ENCODE data around the gene GOLGA3.

The GOLGA3 gene

DNA sequence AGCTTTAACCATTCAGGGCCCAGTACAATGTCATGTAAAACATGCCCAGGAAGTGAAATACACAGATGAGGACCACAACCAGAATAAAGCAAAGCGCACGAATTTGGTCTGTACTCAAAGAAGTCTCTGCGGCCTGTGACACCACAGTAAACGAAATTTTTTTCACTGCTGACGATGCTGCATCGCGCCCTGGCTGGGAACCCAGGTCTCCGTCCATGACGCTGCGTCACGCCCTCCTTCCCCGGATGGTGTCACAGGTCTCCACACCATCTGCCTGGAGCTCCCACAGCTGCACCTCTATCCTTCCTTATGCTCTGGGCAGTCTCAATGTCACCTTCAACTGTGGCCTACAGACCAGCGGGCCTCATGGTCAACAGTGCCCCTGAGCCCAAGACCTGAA is 84.8 kb downstream of the GOLGA3 start:
- no peak for DNase-seq (ENCODE audit: low spot score)

DNA sequence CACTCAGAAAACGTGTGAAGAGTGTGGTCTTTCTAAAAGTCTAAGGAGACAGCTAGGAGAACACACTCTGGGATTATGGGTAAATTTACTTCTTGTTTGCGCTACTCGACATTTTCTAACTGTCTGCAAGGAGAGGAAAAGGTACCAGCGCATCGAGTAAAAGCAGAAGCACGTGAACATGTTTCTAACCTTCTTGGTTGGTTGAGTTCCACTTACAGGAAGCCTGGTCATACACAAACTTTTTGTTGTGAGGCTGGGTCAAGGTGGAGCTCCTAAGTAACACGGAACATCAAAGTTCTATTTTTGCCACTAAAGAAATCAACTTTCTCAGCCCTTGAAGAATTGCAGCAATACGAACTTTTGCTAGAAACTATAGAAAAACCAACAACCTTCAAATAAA is 87.0 kb downstream of the GOLGA3 start:
- DNase-seq (ENCODE audit: low spot score): no peak

DNA sequence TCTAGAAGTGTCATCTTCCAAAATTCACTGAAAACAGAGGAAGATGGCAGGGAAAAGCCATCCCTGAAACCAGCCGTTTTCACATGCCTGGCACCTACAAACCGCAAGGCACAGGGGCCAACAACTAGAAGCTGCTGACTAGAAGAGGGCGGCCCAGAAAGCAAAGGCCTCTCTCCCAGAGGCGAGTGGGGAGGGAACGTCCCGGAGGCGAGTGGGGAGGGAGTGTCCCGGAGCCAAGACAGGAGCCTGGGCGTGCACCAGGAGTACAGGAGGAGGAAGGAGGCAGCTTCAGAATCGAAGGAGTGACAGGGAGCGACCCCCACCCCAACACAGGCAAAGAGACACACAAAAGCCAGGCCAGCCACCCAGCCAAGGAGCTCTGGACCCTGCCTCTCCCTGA is 88.0 kb downstream of the GOLGA3 start:
- DNase-seq (ENCODE audit: low spot score): no peak

DNA sequence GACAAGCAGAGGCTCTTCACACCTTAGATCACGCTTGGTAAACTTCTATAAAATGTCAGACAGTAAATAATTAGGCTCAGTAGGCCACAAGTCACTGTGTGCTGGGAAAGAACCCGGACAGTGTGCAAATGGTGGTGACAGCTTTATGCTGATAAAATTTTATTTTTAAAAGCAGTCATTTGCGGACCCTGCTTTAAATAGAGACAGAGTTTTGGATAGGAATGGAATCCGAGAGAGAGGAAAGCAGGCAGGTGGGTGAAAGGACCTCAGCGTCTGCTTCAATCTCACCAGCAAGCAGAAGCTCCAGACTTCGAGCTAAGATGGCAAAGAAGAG is 88.4 kb downstream of the GOLGA3 start:
- DNase-seq (ENCODE audit: low spot score): no peak

DNA sequence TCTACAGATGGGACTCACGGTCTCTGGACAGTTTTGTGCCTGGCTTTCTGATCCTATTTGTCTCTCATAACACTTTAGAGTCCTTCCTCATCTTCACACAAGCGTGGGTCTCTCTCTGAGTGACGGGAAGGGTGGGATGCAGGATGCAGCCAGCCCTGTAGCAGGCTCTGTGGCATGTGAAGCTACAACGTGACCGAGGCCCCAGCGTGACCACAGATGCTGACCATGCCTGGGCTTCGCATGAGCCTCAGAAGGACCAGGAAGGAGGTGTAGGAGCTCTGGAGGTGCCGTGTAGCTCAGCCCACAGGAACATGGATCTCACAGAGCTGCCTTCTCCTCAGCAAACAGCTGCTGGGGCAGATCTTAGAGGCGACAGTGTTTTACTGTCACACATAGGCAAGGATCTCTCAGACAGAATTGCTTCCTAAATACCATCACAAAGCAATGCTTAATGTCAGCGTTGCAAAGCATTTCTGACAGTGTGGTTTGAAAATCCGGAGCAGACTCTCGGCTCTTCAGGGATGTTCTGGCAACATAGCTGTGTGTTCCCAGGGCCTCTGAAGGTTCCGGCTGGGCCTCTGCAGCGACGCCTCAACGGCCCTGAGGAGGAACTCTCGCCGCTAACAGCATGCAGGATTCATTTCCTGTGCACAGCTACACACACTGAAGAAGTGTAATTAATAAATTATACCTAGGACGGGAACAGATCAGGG is 88.9 kb downstream of the GOLGA3 start:
- DNase-seq (ENCODE audit: low spot score): no peak

DNA sequence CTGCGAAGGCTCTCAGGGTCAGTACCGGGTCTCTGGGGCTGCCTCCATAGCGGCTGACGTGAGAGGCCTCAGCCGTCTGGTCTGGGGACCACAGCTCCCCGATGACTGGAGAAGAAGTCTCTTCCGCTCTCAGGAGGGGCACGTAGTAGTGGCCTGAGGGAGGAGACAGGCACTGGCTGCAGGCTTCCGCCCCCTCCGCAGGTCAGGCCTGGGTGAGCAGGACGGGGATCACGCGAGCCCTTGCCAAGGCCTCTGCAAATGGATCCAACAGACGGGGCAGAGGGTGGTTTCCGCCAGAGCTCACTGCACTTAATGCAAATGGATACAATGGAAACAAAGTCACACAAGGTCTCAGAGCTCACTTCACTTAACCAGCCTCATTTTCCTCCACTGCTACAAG is 91.8 kb downstream of the GOLGA3 start:
- DNase-seq (ENCODE audit: low spot score): no peak

DNA sequence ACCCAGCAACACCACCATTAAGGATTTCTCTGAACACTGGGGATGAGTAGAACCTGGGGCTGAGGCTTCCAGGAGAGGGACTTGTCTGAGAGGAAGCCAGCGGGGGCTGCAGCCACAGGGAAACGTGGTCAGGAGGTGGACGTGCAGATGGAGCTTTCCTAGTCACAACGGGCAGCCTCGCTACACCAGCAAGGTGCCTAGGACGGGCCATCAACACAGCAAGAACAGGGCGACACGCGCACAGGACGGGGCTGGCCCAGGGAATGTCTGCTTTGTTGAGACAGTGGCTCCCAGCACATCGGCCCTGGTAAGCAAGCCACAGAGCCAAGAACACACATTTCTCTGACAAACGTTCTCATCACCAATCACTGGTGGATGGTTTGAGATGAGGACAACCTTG is 92.3 kb downstream of the GOLGA3 start:
- DNase-seq (ENCODE audit: low spot score): no peak

DNA sequence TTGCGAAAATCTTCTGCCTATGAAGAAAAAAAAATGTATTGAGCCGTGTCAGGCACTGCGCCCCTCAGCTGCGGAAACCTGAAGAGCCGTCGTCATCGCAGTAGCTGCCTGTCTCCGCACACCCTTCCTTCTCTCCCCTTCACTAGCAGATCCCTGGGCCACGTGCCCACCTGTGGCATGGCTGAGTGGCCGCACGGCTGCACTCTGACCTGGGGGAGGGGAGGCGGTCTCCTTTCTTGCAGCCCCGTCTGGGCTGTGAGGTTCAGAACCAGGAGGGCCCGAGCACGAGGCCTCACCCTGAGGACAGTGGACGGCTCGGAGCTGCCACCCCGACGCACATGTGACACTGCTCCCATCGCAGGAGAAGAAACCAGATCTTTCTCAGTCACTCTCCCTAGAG is 93.2 kb downstream of the GOLGA3 start:
- no peak for DNase-seq (ENCODE audit: low spot score)

DNA sequence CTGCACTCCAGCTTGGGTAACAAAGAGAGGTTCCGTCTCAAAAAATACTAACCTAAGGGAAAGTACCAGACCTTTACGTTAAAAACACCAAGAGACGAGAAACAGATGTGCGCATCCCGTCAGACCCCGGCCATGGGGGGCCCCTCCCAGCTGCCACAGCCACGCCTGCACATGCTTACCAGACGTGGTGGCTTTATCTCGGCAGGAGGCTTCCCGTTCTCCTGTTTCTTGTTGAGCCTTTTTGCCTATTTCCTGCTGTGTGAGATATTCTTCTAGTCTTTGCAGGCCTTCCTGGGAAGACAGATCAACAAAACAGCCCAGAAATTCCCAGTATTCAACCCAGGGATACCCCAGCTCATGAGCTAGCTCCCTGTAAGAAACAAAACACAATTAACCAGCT is 94.5 kb downstream of the GOLGA3 start:
- no peak for DNase-seq (ENCODE audit: low spot score)

DNA sequence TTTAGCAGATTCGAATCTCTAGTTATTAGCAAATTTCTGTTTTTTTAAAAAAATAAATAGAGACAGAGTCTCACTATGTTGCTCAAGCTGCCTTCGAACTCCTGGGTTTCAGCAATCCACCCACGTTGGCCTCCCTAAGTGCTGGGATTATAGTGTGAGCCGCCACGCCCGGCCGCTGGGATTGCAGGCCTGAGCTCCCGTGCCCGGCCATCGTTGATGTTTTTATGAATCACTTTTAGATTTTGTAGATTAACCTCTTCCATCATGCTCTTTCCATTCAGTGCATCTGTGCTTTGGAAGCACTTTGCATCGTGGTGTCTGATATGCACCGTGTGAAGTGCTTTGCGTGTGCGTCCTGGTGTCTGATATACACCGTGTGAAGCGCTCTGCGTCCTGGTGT is 97.1 kb downstream of the GOLGA3 start:
- no peak for DNase-seq (ENCODE audit: low spot score)

DNA sequence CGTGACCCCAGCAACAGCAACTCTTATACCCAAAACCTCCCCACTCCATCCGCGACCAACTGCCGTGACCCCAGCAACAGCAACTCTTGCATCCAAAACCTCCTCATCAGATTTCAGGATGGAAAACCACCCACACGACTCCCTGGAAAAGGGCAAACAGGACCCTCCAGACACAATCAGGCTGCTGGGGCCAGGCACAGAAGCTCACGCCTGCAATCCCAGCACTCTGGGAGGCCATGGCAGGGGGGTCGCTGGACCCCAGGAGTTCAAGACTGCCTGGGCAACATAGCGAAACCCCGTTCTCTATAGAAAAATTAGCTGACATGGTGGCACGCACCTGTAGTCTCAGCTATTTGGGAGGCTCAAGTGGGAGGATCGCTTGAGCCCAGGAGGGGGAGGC is 98.3 kb downstream of the GOLGA3 start:
- no peak for DNase-seq (ENCODE audit: low spot score)

DNA sequence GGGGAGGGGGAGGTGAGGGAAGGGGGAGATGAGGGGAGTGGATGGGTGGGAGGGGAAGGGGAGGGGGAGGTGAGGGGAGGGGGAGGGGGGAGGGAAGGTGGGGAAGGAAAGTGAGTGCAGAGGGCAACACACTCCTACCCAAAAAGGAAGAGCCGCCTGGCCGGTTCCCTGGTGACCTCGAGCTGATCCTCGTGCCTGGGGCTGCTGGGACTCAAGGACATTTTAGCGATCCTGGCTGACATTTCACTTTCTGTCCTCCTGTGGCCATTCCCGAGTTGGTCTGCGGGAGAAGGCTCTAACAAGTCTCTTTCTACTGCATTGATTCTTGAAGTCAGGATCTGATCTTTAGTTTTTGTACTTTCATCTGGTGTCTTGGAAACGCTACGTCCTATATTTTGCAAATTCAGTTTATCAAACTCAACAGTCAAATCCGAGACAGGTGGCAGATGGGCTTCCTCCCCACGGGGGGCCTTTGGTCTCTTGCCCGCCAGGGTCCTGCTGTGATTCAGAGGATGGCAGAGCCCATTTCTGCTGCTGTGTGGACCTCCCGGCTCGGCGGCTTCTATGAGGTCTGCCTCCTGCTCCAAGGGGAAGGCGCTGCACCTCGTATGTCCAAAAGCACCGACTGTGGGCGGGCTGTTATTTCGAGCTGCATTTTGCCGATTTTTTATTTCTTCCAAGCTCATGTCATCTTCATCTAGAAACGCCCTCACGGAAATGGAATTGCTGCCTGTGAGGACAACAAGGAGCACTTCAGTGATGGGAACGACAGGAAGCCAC is 98.9 kb downstream of the GOLGA3 start:
- no peak for DNase-seq (ENCODE audit: low spot score)

DNA sequence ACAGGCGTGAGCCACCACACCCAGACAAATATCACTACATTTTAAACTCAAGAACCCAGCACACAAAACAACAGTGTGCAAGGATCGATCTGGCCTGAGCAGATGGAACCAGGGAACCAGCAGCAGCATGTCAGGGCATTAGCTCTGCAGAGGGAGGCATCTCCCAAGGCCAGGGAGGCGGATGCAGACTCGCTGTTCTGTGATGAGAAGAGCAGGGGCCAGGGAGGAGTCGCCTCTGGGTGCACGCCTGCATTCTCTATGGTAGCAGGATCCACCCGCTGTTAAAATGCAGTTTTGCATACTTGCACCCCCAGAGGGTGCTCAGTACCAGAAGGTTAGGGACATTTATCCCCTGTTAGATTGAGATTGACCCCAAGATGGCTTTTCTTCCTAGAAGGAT is 100.2 kb downstream of the GOLGA3 start:
- DNase-seq (ENCODE audit: low spot score): no peak

DNA sequence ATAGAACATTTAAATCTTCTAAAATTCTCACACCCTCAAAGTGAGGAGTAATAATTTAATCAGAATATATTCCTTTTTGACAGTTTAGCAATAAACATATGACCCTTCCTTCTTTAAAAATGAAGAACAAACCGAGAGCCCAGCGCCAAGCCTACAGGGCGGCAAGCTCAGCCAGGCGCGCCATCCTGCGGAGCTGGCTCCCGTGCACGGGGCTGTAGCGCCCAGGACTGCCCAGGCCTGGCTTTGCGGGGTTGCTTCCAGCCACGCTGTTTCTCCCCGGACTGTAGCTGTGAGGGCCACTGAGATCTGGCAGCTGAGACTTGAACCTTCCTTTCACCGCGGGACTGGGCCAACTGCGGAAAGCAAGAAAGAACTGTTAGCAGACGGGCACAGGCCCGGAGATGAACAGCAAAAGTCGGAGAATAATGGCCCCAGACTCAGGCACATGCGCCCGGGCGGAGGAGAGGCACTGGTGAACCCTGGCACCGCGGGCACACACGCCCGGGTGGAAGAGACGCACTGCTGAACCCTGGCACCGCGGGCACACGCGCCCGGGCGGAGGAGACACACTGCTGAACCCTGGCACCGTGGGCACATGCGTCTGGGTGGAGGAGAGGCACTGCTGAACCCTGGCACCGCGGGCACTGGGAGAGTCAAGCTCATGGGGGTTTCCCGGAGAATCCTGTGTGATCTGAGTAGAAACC is 101.4 kb downstream of the GOLGA3 start:
- DNase-seq (ENCODE audit: low spot score): no peak

DNA sequence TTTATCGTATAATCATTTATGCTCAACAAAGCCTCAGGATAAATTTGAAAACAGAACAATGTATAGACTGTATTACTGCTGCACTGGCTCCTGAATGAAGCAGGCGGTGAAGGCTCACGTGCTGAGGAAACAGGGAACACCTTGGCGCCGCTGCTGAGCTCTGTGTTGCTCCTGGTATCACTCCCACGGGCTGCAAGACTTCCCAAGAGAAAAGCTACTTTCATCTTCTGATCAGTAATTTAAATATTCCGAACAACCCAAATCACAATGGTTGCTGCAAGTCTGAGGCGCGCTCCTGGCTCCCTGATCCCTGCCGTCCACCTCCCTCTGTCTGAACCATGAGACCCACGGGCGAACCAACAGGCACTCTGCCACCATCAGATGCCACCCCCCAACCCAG is 102.3 kb downstream of the GOLGA3 start:
- DNase-seq (ENCODE audit: low spot score): no peak

DNA sequence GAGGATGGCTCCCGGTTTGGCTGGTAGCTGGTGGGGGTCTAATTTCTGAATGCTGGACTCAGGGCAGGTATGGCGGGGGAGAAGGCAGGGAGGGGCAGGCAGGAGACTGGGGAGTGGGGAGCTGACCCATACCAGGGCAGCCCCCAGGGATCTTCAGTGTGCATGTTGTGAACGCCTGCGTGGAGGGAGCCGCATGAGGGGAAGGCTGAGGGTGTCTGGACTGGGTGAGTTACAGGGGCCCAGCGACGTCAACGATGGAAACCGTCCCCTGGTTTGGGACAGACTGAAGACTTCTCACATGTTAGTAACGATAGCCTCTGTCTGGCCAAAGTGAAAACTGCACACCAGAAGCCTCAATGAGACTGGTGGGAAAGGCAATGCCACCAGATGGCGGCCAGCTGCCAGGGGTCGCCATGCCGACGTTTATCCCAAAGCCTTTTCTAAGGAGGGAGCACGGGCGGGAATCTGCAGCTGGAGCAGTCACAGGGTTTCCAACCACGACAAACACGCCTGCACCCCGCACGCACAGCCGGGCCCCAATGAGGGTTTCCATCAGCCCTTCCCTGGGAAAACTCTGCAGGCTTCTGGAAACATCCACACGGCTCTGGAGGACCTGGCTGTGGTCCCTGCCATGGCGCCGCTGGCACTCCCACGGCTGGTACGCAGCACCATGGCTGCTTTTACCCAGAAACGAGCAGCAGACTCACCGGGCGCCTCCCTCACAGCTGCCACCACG is 104.0 kb downstream of the GOLGA3 start:
- DNase-seq (ENCODE audit: low spot score): no peak

DNA sequence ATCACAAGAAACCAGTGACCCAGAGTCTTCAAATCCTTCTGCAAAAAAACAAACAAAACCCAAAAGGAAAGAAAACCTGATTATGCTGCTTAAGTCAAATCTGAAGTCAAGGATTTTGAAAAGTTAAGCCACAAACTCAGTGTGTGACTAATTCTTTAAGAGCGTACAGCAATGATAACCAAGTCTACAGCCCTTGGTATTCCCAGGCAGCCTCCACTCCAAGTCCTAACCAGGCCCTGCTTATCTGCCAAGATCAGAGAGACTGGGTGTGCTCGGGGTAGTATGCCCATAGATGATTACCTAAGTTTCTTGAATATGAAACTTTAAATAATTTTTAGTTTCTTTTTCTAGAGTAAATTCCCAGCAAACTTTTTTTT is 104.9 kb downstream of the GOLGA3 start:
- no peak for DNase-seq (ENCODE audit: low spot score)

DNA sequence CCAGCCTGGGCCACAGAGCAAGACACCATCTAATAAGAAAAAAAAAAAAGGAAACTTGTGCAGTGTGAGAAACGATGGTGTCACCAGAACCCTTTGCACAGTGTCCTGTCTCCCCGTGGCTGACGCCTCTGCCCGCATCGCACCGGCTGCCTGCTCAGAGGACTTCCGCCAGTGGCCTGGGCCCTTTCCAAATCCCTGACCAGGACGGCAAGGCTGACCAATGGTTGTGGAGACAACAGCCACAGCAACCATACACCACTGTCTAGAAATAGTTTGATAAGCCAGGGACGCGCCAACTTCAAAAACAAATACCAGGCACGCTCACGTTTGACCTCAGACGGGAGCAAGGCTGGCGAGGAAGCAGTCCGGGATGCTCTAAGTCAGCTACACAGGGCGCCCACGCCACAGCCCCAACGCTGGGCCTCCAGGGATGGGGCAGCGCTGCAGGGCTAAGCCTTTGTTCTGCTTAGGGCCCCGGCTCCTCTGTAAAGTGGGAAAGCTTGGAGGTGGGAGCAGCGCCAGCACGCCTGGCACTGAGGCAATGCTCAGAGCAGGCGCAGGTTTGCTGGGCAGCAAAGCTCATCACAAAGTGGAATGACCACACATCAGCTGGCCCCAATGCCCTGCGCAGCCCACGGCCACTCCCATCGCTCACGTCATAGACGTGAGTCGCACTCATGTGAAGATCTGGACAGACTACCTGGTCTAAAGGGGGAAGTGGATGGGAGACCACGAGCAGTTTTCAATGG is 105.5 kb downstream of the GOLGA3 start:
- DNase-seq (ENCODE audit: low spot score): no peak

DNA sequence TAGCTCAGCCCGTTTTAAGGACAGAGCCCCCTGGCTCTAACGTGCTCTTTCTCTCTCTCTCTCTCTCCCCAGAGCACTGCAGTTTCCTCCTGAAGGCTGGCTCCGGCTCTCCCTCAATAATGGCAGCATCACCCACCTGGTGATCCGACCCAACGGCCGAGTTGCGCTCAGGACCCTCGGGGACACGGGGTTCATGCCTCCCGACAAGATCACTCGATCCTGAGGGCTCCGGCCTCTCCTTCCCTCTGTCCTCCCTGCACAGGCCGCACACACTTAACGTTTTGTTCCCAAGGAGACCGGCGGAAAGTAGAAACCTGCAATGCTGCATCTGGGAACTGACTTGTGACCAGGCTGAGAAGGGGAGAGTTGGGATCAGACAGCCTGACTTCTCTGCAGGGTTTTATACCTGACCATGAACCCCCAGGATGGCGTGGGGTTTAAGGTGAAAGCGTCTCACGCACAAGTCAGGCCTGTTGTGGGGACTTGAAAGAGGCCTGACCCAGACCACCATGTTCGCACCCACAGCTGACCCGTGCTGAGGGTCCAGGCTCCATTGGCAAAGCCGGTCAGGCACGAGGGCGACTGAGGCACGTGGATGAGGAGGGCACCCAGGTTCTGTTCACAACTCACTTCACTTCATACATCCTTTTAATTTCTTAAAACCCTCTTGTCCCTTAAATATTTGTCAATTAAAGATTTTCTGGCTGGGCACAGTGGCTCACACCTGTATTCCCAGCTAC is 107.9 kb downstream of the GOLGA3 start:
- no peak for DNase-seq (ENCODE audit: low spot score)

DNA sequence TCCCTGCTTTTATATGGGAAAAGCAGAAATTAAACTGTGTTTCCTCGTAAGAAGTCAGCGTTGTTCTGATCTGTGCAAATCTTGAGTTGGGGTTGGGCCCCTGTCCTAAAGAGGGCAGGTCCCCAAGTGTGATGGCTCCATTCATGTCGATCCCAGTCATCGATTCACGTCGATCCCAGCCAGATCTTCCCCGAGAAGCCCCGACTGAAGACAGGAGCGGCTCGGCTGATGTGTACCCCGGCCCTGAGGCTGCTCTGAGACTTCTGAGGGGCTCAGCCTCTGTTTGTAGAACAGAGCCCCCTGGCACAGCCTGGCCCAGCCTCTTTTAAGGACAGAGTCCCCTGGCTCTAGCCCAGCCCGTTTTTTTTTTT is 108.7 kb downstream of the GOLGA3 start:
- DNase-seq (ENCODE audit: low spot score): no peak

Data from activated CD4-positive, alpha-beta T cell treated with anti-CD3 and anti-CD28 coated beads, Interleukin-2, Interleukin-4, amounts not matched to agents 100 ng/mL and 50 ng/mL, durations not matched to agents 16 hours and 8 hours (primary cell).